NOMO-1 treated with dmso at 0.1 percent for 144 hours (cell line): ENCODE data around the gene CCDC112.
A peak's percentile ranks its signal among the peaks of the same experiment; 100 is the strongest.
"Not testable (repeated sequence)": the region's sequence is repeated elsewhere in the genome, so short reads cannot be mapped to it uniquely, and the experiment has no call there.

Experiments
- DNase-seq: peaks from one replicate; lab custom pipeline; 2025; ENCODE audit not compliant: unreplicated experiment; lab: John Stamatoyannopoulos, UW

CCDC112 gene

GRCh38 chr5:115262321-115263077 lies 34.0 kb downstream of the CCDC112 start, which contains the start of gene PGGT1B:
Gene PGGT1B (minus strand): TSS chr5:115262877. CDS start chr5:115262851, 26 bp downstream.
- peak; percentile 82 for DNase-seq

GRCh38 chr5:115262011-115262320 lies 34.5 kb downstream of the CCDC112 start:
- DNase-seq = peak; percentile 82

GRCh38 chr5:115260248-115260647 lies 36.2 kb downstream of the CCDC112 start:
- DNase-seq = no peak

- no peak for DNase-seq
These were observed 38.5 kb downstream of the CCDC112 start for GRCh38 chr5:115257981-115258380.

GRCh38 chr5:115249379-115249778 lies 47.1 kb downstream of the CCDC112 start:
- DNase-seq = not testable (repeated sequence)

- no peak for DNase-seq
These were observed 50.0 kb downstream of the CCDC112 start for GRCh38 chr5:115246361-115246991.

GRCh38 chr5:115243412-115243811 lies 53.0 kb downstream of the CCDC112 start:
- no peak for DNase-seq

GRCh38 chr5:115241881-115242642 lies 54.4 kb downstream of the CCDC112 start:
- no peak for DNase-seq

GRCh38 chr5:115237066-115237465 lies 59.4 kb downstream of the CCDC112 start:
- no peak for DNase-seq

GRCh38 chr5:115236599-115236998 lies 59.9 kb downstream of the CCDC112 start:
- no peak for DNase-seq

- DNase-seq = no peak
These were observed 64.9 kb downstream of the CCDC112 start for GRCh38 chr5:115231598-115231997.

GRCh38 chr5:115229606-115230005 lies 66.8 kb downstream of the CCDC112 start:
- no peak for DNase-seq

GRCh38 chr5:115227281-115227680 lies 69.2 kb downstream of the CCDC112 start:
- no peak for DNase-seq
